HUES48 (cell line): ENCODE results near the gene TNS3.
"Not testable (repeated sequence)": the region's sequence is repeated elsewhere in the genome, so short reads cannot be mapped to it uniquely, and the experiment has no call there.

ENCODE experiments used
- H3K27ac ChIP-seq: one replicate; pipeline ENCODE4 v1.7.0; 2013; ENCODE audit warnings: low read depth, low read length, inconsistent platforms
- H3K27me3 ChIP-seq: 2 replicates; pipeline ENCODE4 v1.6.1; 2013; ENCODE audit warnings: mild to moderate bottlenecking, low read length; ENCODE audit not compliant: control insufficient read depth, insufficient read depth
- H3K36me3 ChIP-seq: 2 replicates; pipeline ENCODE4 v1.6.1; 2013; ENCODE audit warnings: low read length; ENCODE audit not compliant: control insufficient read depth, insufficient read depth
- H3K4me1 ChIP-seq: 2 replicates; pipeline ENCODE4 v1.6.1; 2013; ENCODE audit warnings: mild to moderate bottlenecking, low read length; ENCODE audit not compliant: control insufficient read depth, insufficient read depth
- H3K4me3 ChIP-seq: 2 replicates; pipeline ENCODE4 v1.5.1; 2013; ENCODE audit warnings: mild to moderate bottlenecking, low read depth, low read length
- H3K9ac ChIP-seq: 2 replicates; pipeline ENCODE4 v1.6.1; 2013; ENCODE audit warnings: mild to moderate bottlenecking, low read depth, low read length, moderate library complexity
- H3K9me3 ChIP-seq: 2 replicates; pipeline ENCODE4 v1.6.1; 2013; ENCODE audit warnings: low read length; ENCODE audit not compliant: control insufficient read depth, insufficient read depth

Gene TNS3

GRCh38 chr7:47617131-47617530 is 35.2 kb upstream of the TNS3 start:
- Histone ChIP-seq H3K36me3 (no peaks in the 10 kb centered on the region), H3K9ac (no peak overlapping the region), H3K27ac (no peak overlapping the region), H3K4me3 (no peak overlapping the region), H3K9me3 (no peaks in the 10 kb centered on the region), H3K4me1 (peaks cover 2% of the 10 kb centered on the region), H3K27me3 (no peaks in the 10 kb centered on the region)

- no peak overlapping the region for H3K4me3 ChIP-seq
- H3K36me3 ChIP-seq = no peaks in the 10 kb centered on the region
- H3K9me3 ChIP-seq = no peaks in the 10 kb centered on the region
- H3K9ac ChIP-seq = no peak overlapping the region
- H3K4me1 ChIP-seq = no peaks in the 10 kb centered on the region
- H3K27ac ChIP-seq = no peak overlapping the region
- no peaks in the 10 kb centered on the region for H3K27me3 ChIP-seq
These were observed 32.5 kb upstream of the TNS3 start for GRCh38 chr7:47614450-47614849.

GRCh38 chr7:47611045-47611511 is 29.2 kb upstream of the TNS3 start:
- H3K27ac ChIP-seq = no peak overlapping the region
- no peaks in the 10 kb centered on the region for H3K9me3 ChIP-seq
- no peaks in the 10 kb centered on the region for H3K27me3 ChIP-seq
- no peak overlapping the region for H3K4me3 ChIP-seq
- H3K9ac ChIP-seq = no peak overlapping the region
- H3K4me1 ChIP-seq = no peaks in the 10 kb centered on the region
- no peaks in the 10 kb centered on the region for H3K36me3 ChIP-seq

- Histone ChIP-seq H3K27me3 (no peaks in the 10 kb centered on the region), H3K27ac (no peak overlapping the region), H3K36me3 (no peaks in the 10 kb centered on the region), H3K9ac (no peak overlapping the region), H3K4me1 (no peaks in the 10 kb centered on the region), H3K4me3 (no peak overlapping the region), H3K9me3 (no peaks in the 10 kb centered on the region)
These were observed 28.7 kb upstream of the TNS3 start for GRCh38 chr7:47610506-47611044.

- Histone ChIP-seq H3K27me3 (no peaks in the 10 kb centered on the region), H3K4me3 (no peak overlapping the region), H3K36me3 (no peaks in the 10 kb centered on the region), H3K27ac (no peak overlapping the region), H3K9ac (no peak overlapping the region), H3K9me3 (no peaks in the 10 kb centered on the region), H3K4me1 (no peaks in the 10 kb centered on the region)
These were observed 28.0 kb upstream of the TNS3 start for GRCh38 chr7:47609803-47610452.

GRCh38 chr7:47606593-47607046 is 24.7 kb upstream of the TNS3 start:
- H3K9me3 ChIP-seq, H3K27me3 ChIP-seq, H3K4me1 ChIP-seq, H3K9ac ChIP-seq, H3K36me3 ChIP-seq, H3K4me3 ChIP-seq, H3K27ac ChIP-seq: not testable (repeated sequence)

GRCh38 chr7:47605816-47606575 is 24.1 kb upstream of the TNS3 start:
- no peak overlapping the region for H3K27ac ChIP-seq
- H3K9ac ChIP-seq = no peak overlapping the region
- H3K9me3 ChIP-seq = no peaks in the 10 kb centered on the region
- H3K27me3 ChIP-seq = no peaks in the 10 kb centered on the region
- H3K36me3 ChIP-seq = no peaks in the 10 kb centered on the region
- H3K4me1 ChIP-seq = no peaks in the 10 kb centered on the region
- no peak overlapping the region for H3K4me3 ChIP-seq

- Histone ChIP-seq H3K9me3 (no peaks in the 10 kb centered on the region), H3K9ac (no peak overlapping the region), H3K27me3 (no peaks in the 10 kb centered on the region), H3K4me3 (no peak overlapping the region), H3K4me1 (no peaks in the 10 kb centered on the region), H3K27ac (no peak overlapping the region), H3K36me3 (no peaks in the 10 kb centered on the region)
These were observed 22.6 kb upstream of the TNS3 start for GRCh38 chr7:47604496-47604890.

- H3K27me3 ChIP-seq, H3K4me1 ChIP-seq: not testable (repeated sequence)
These were observed 21.8 kb upstream of the TNS3 start for GRCh38 chr7:47603514-47604255.

GRCh38 chr7:47602272-47603004 is 20.5 kb upstream of the TNS3 start:
- no peak overlapping the region for H3K4me3 ChIP-seq
- no peak overlapping the region for H3K9ac ChIP-seq
- H3K4me1 ChIP-seq = no peaks in the 10 kb centered on the region

More at GRCh38 chr7:47603514-47604255, 21.8 kb upstream of the TNS3 start:
- H3K9me3 ChIP-seq, H3K36me3 ChIP-seq, H3K9ac ChIP-seq, H3K4me3 ChIP-seq, H3K27ac ChIP-seq: not testable (repeated sequence)

More at GRCh38 chr7:47602272-47603004, 20.5 kb upstream of the TNS3 start:
- Histone ChIP-seq H3K9me3 (peaks cover under 1% of the 10 kb centered on the region; the same call in 1 of the 2 replicates), H3K36me3 (no peaks in the 10 kb centered on the region), H3K27me3 (no peaks in the 10 kb centered on the region), H3K27ac (no peak overlapping the region)
